Mesenchymal stem cell (in vitro differentiated cells and primary cell): ENCODE measurements around the gene CAMK2A.

Source experiments
- DNase-seq: peaks from one replicate; pipeline ENCODE4 v3.0.0-alpha.2; 2013
- H2AFZ ChIP-seq: one replicate; pipeline ENCODE4 v1.6.1; 2013; ENCODE audit warnings: low read depth, mild to moderate bottlenecking, control low read depth, inconsistent platforms, low read length, moderate library complexity
- H2AK5ac ChIP-seq: 2 replicates; pipeline ENCODE4 v1.6.1; 2013; ENCODE audit warnings: low read length, moderate library complexity, mild to moderate bottlenecking, inconsistent platforms; ENCODE audit not compliant: severe bottlenecking
- H2BK120ac ChIP-seq: one replicate; pipeline ENCODE4 v1.6.1; 2013; ENCODE audit warnings: low read depth, mild to moderate bottlenecking, inconsistent platforms, low read length, moderate library complexity
- H2BK12ac ChIP-seq, 2 experiments: one replicate each; pipeline ENCODE4 v1.6.1; 2013; ENCODE audit warnings: inconsistent platforms in 2 of 2, low read length in 2 of 2, mild to moderate bottlenecking in 2 of 2, moderate library complexity in 2 of 2, control low read depth in 1 of 2
- H2BK15ac ChIP-seq: one replicate; pipeline ENCODE4 v1.6.1; 2013; ENCODE audit warnings: mild to moderate bottlenecking, low read depth, inconsistent platforms; ENCODE audit not compliant: poor library complexity, severe bottlenecking
- H2BK5ac ChIP-seq: 2 replicates; pipeline ENCODE4 v1.6.1; 2013; ENCODE audit warnings: low read depth, mild to moderate bottlenecking, low read length, control low read depth, inconsistent platforms; ENCODE audit not compliant: poor library complexity, severe bottlenecking
- H3K14ac ChIP-seq, 2 experiments: one replicate each; pipeline ENCODE4 v1.6.1; 2013; ENCODE audit warnings: inconsistent platforms in 2 of 2, low read length in 2 of 2, control low read depth in 1 of 2, mild to moderate bottlenecking in 1 of 2, moderate library complexity in 1 of 2
- H3K18ac ChIP-seq, 2 experiments: one replicate each; pipeline ENCODE4 v1.6.1; 2013; ENCODE audit warnings: inconsistent platforms in 2 of 2, low read length in 2 of 2, control low read depth in 1 of 2, low read depth in 1 of 2, mild to moderate bottlenecking in 1 of 2
- H3K23ac ChIP-seq, 2 experiments: one replicate each; pipeline ENCODE4 v1.6.1; 2013; ENCODE audit warnings: inconsistent platforms in 2 of 2, low read length in 2 of 2, mild to moderate bottlenecking in 2 of 2, moderate library complexity in 2 of 2, control low read depth in 1 of 2
- H3K27ac ChIP-seq: 2 replicates; pipeline ENCODE4 v1.5.1; 2013; ENCODE audit warnings: mild to moderate bottlenecking, moderate library complexity, low read length, control low read depth, inconsistent platforms; ENCODE audit not compliant: poor library complexity, severe bottlenecking
- H3K27me3 ChIP-seq, 2 experiments: 2 replicates each; pipeline versions ENCODE4 v1.6.1 to v1.7.0; 2013; ENCODE audit warnings: low read length in 2 of 2, mild to moderate bottlenecking in 2 of 2, moderate library complexity in 2 of 2, control low read depth in 1 of 2, inconsistent platforms in 1 of 2; ENCODE audit not compliant: control insufficient read depth in 1 of 2, insufficient read depth in 1 of 2
- H3K36me3 ChIP-seq, 2 experiments: 2 replicates each; pipeline versions ENCODE4 v1.6.1 to v1.7.0; 2013; ENCODE audit warnings: low read length in 2 of 2, control low read depth in 1 of 2, inconsistent platforms in 1 of 2, low read depth in 1 of 2, mild to moderate bottlenecking in 1 of 2; ENCODE audit not compliant: insufficient read depth in 2 of 2, control insufficient read depth in 1 of 2
- H3K4ac ChIP-seq, 2 experiments: one replicate each; pipeline ENCODE4 v1.6.1; 2013; ENCODE audit warnings: inconsistent platforms in 2 of 2, low read length in 2 of 2, mild to moderate bottlenecking in 2 of 2, moderate library complexity in 2 of 2, control low read depth in 1 of 2, low read depth in 1 of 2
- H3K4me1 ChIP-seq: 2 replicates; pipeline ENCODE4 v1.6.1; 2013; ENCODE audit warnings: low read depth, low read length, control low read depth; ENCODE audit not compliant: control insufficient read depth, insufficient read depth
- H3K4me2 ChIP-seq: 2 replicates; pipeline ENCODE4 v1.6.1; 2013; ENCODE audit warnings: low read length, mild to moderate bottlenecking, inconsistent platforms; ENCODE audit not compliant: poor library complexity, severe bottlenecking
- H3K4me3 ChIP-seq, 2 experiments: 2 replicates each; pipeline versions ENCODE4 v1.5.1 to v1.7.0; 2013; ENCODE audit warnings: low read length in 2 of 2, mild to moderate bottlenecking in 2 of 2, control low read depth in 1 of 2, low read depth in 1 of 2; ENCODE audit not compliant: insufficient read depth in 1 of 2
- H3K79me1 ChIP-seq: replicated peaks from 2 replicates; pipeline ENCODE4 v1.6.1; 2013; ENCODE audit warnings: mild to moderate bottlenecking, control low read depth, low read length, inconsistent platforms; ENCODE audit not compliant: poor library complexity, severe bottlenecking
- H3K9ac ChIP-seq: 2 replicates; pipeline ENCODE4 v1.7.0; 2013; ENCODE audit warnings: mild to moderate bottlenecking, low read length, moderate library complexity
- H3K9me3 ChIP-seq: 2 replicates; pipeline ENCODE4 v1.7.0; 2013; ENCODE audit warnings: mild to moderate bottlenecking, low read length; ENCODE audit not compliant: control insufficient read depth
- H4K8ac ChIP-seq: one replicate; pipeline ENCODE4 v1.6.1; 2013; ENCODE audit warnings: inconsistent platforms, mild to moderate bottlenecking, low read length, moderate library complexity
- H4K91ac ChIP-seq: one replicate; pipeline ENCODE4 v1.6.1; 2013; ENCODE audit warnings: mild to moderate bottlenecking, low read length, inconsistent platforms
- WGBS: methylation state at CpG from one replicate; pipeline ENCODE4 v1.1.7; 2013; ENCODE audit warnings: mixed read lengths; 5-methylcytosine and 5-hydroxymethylcytosine counted together

The CAMK2A gene

GRCh38 chr5:150203832-150204589, 85.6 kb downstream of the CAMK2A start:
- WGBS, result 90% methylated on average over 10 of the region's 12 CpGs
- H2BK15ac ChIP-seq, result peak overlapping the region; percentile 13
- H3K4ac ChIP-seq, result no peak overlapping the region

DNA sequence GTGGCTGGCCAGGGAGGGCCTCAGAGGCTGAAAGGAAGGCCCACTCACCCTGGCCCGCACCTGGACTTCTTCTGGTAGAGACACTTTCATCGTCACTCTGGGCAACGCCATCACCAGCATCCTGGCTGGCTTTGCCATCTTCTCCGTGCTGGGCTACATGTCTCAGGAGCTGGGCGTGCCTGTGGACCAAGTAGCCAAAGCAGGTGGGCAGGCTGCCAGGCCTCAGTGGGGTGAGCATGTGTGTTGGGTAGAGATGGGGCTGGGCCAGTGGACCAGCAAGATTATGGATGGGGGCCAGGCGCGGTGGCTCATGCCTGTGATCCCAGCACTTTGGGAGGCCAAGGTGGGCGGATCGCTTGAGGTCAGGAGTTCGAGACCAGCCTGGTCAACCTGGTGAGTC, 87.1 kb downstream of the CAMK2A start:
- H3K27me3 ChIP-seq, result peaks cover 10 to 18% of the 10 kb centered on the region in 2 experiments
- no peak overlapping the region for H4K8ac ChIP-seq
- no peak overlapping the region for H3K4me3 ChIP-seq
- 97% methylated on average over 10 of the region's 10 CpGs for WGBS
- H3K4ac ChIP-seq, result no peak overlapping the region
- no peak overlapping the region for H3K27ac ChIP-seq
- no peak overlapping the region for H3K14ac ChIP-seq
- peaks cover 4% of the 10 kb centered on the region for H3K4me1 ChIP-seq
- H2AK5ac ChIP-seq, result no peak overlapping the region
- H3K9me3 ChIP-seq, result no peaks in the 10 kb centered on the region
- no peak overlapping the region for H2BK120ac ChIP-seq
- H3K36me3 ChIP-seq, result no peaks in the 10 kb centered on the region
- no peak overlapping the region for H3K18ac ChIP-seq
- H3K4me2 ChIP-seq, result no peak overlapping the region
- H2BK12ac ChIP-seq, result no peak overlapping the region
- no peak overlapping the region for H2BK5ac ChIP-seq
- H3K23ac ChIP-seq, result no peak overlapping the region
- no peak overlapping the region for H2BK15ac ChIP-seq
- DNase-seq, result no peak
- no peaks in the 10 kb centered on the region for H3K79me1 ChIP-seq
- H4K91ac ChIP-seq, result no peak overlapping the region
- H2AFZ ChIP-seq, result no peak overlapping the region
- no peak overlapping the region for H3K9ac ChIP-seq

More at GRCh38 chr5:150203832-150204589, 85.6 kb downstream of the CAMK2A start:
- Histone ChIP-seq H3K4me1 (peaks cover 12% of the 10 kb centered on the region), H3K9me3 (no peaks in the 10 kb centered on the region), H3K36me3 (no peaks in the 10 kb centered on the region), H3K4me2 (no peak overlapping the region), H2AFZ (no peak overlapping the region), H3K9ac (no peak overlapping the region), H2AK5ac (no peak overlapping the region), H4K91ac (no peak overlapping the region), H3K79me1 (no peaks in the 10 kb centered on the region), H3K14ac (no peak overlapping the region), H3K23ac (no peak overlapping the region), H4K8ac (no peak overlapping the region), H3K4me3 (no peak overlapping the region), H2BK12ac (no peak overlapping the region), H3K18ac (no peak overlapping the region), H3K27ac (no peak overlapping the region), H2BK120ac (no peak overlapping the region), H3K27me3 (peaks cover 4 to 5% of the 10 kb centered on the region in 2 experiments), H2BK5ac (no peak overlapping the region)
- DNase-seq, result no peak

DNA sequence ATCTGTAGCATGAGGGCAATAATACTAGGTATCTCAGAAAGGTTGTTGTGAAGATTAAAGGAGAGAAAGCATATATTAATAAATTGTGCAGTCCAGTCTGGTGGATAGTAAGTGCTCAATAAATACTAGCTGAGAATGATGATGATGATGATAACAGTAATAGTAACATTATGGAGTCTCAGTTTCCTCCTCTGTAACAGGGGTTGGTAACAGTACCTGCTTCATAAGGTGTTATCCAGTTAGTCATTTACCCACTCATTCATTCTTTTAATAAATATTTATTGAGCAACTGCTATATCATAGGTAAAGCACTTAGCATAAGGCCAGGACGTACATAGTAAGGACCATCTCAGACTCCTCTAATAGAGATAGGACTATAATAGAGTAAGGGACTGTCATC, 92.1 kb downstream of the CAMK2A start:
- H2AK5ac ChIP-seq, result no peak overlapping the region
- no peak overlapping the region for H4K91ac ChIP-seq
- no peak for DNase-seq
- no peaks in the 10 kb centered on the region for H3K9me3 ChIP-seq
- H3K4me2 ChIP-seq, result no peak overlapping the region
- H3K14ac ChIP-seq, result no peak overlapping the region
- no peak overlapping the region for H3K27ac ChIP-seq
- no peak overlapping the region for H3K23ac ChIP-seq
- H3K4me1 ChIP-seq, result no peaks in the 10 kb centered on the region
- H3K4ac ChIP-seq, result no peak overlapping the region
- no peak overlapping the region for H4K8ac ChIP-seq
- no peak overlapping the region for H3K4me3 ChIP-seq
- no peak overlapping the region for H3K9ac ChIP-seq
- H2BK5ac ChIP-seq, result no peak overlapping the region
- H2BK12ac ChIP-seq, result no peak overlapping the region
- H3K27me3 ChIP-seq, result peaks cover 29% of the 10 kb centered on the region in 2 experiments
- H2AFZ ChIP-seq, result no peak overlapping the region
- no peaks in the 10 kb centered on the region for H3K36me3 ChIP-seq
- H3K79me1 ChIP-seq, result no peaks in the 10 kb centered on the region
- WGBS, result no CpG with 5 or more reads among the region's 1 CpG
- no peak overlapping the region for H3K18ac ChIP-seq
- no peak overlapping the region for H2BK15ac ChIP-seq
- no peak overlapping the region for H2BK120ac ChIP-seq

- H3K4me2 ChIP-seq, result no peak overlapping the region
- H3K27ac ChIP-seq, result no peak overlapping the region
- no peaks in the 10 kb centered on the region for H3K36me3 ChIP-seq
- no peak overlapping the region for H3K18ac ChIP-seq
- no peak overlapping the region for H2BK5ac ChIP-seq
- H2BK120ac ChIP-seq, result no peak overlapping the region
- H3K23ac ChIP-seq, result no peak overlapping the region
- H3K4ac ChIP-seq, result no peak overlapping the region
- H2AK5ac ChIP-seq, result no peak overlapping the region
- H4K8ac ChIP-seq, result no peak overlapping the region
- no peak overlapping the region for H4K91ac ChIP-seq
- no peak for DNase-seq
- H3K27me3 ChIP-seq, result peaks cover 34% of the 10 kb centered on the region in 2 experiments
- H3K79me1 ChIP-seq, result no peaks in the 10 kb centered on the region
- 94% methylated on average over 16 of the region's 16 CpGs for WGBS
- no peaks in the 10 kb centered on the region for H3K9me3 ChIP-seq
- peak overlapping the region in 1 of 2 experiments; percentile 48 for H3K14ac ChIP-seq
- H3K9ac ChIP-seq, result no peak overlapping the region
- H3K4me1 ChIP-seq, result no peaks in the 10 kb centered on the region
- no peak overlapping the region for H3K4me3 ChIP-seq
- H2BK12ac ChIP-seq, result no peak overlapping the region
- no peak overlapping the region for H2BK15ac ChIP-seq
- H2AFZ ChIP-seq, result no peak overlapping the region
Observed at GRCh38 chr5:150196986-150197385, 92.6 kb downstream of the CAMK2A start.
